Measurements from ENCODE around the gene KRTCAP3. TPM values are rescaled to one million over a fixed set of nuclear protein-coding genes. Genes with fewer than 3 reads are reported as not detected.

The KRTCAP3 gene
- total and polyA plus RNA-seq, 2 of the 4 experiments (the other 2 are of a cell fraction), result 1.5 TPM; not detected in 1

DNA sequence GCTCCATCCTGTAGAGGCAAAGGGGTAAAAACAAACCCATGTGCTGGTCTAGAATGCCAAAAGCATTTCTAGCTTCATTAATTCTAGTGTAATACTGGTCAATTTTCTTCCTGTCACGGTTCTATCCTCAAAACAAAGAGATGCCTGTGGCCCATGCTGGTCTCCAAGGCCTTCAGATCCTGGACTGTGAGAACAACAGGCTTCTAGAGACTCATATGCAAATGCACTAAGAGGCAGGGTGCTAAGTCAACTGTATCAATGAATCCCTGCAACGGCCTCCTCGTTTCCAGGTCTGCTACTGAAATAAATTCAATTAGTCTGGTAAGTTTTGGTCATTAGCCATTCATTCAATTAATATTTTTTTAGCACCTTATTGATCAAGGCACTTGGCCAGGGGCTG, 43.3 kb downstream of the KRTCAP3 start:
- no peak overlapping the region for H4K8ac ChIP-seq (ENCODE audit: low read depth in 2 of 2, low read length in 2 of 2)
- no peak overlapping the region for H3K9ac ChIP-seq (ENCODE audit: low read depth, low read length)
- H3K4me3 ChIP-seq (ENCODE audit: insufficient read depth, low read depth, low read length), result no peak overlapping the region
- TF ChIP-seq NFE2L2 (IDR thresholded peaks at IDR 0.05; ENCODE audit: low read depth, low read length) (no peak), POLR2A (IDR thresholded peaks at IDR 0.05; ENCODE audit: low read depth, low read length) (no peak)
- no peak overlapping the region for H2BK20ac ChIP-seq (ENCODE audit: low read depth, low read length)
- dilution Hi-C loops (cut with HindIII; ENCODE audit: low sequenced_read_pairs, unreplicated experiment), result no loop called here
- in situ Hi-C loops (cut with MboI; ENCODE audit: low sequenced_read_pairs), result no loop called here
- no peak overlapping the region for H3K23ac ChIP-seq (ENCODE audit: low read depth, low read length)
- no peak overlapping the region for H3K56ac ChIP-seq (ENCODE audit: extremely low read depth, insufficient read depth, low read length)
- no peaks in the 10 kb centered on the region for H3K27me3 ChIP-seq (ENCODE audit: control insufficient read depth, insufficient read depth, low read length)
- H3K18ac ChIP-seq (ENCODE audit: low read depth, low read length), result no peak overlapping the region
- H3K4ac ChIP-seq (ENCODE audit: low read depth, low read length), result no peak overlapping the region
- H2BK15ac ChIP-seq (ENCODE audit: low read depth, low read length), result no peak overlapping the region
- no peak overlapping the region for H3K14ac ChIP-seq (replicated peaks; ENCODE audit: low read depth, low read length)
- DNase-seq, result no peak
- 0 out of 2 replicates have a peak, but pooled peaks cover 4% of the 10 kb centered on the region for H3K9me1 ChIP-seq (ENCODE audit: insufficient read depth, low read length)
- H3K4me2 ChIP-seq (ENCODE audit: low read depth, low read length), result no peak overlapping the region
- WGBS, 2 experiments (ENCODE audit: extremely low coverage in 2 of 2, insufficient read length in 1 of 2), result no CpG with 5 or more reads among the region's 3 CpGs
- H4K91ac ChIP-seq (ENCODE audit: insufficient read depth, low read depth, low read length), result no peak overlapping the region
- no peak overlapping the region for H2AK9ac ChIP-seq (replicated peaks; ENCODE audit: low read depth, low read length, poor library complexity)
- H3K4me1 ChIP-seq (ENCODE audit: control insufficient read depth, insufficient read depth, low read length), result no peaks in the 10 kb centered on the region
- H2AK5ac ChIP-seq (ENCODE audit: low read depth, low read length), result no peak overlapping the region
- CTCF ChIA-PET, result no interaction called here
- H2BK5ac ChIP-seq (ENCODE audit: low read depth, low read length, poor library complexity, severe bottlenecking), result no peak overlapping the region
- H3K79me1 ChIP-seq (ENCODE audit: low read depth in 1 of 2, low read length in 2 of 2), result peaks cover 6 to 9% of the 10 kb centered on the region in 2 experiments; a peak in 3 of 4 replicates
- H4K20me1 ChIP-seq (ENCODE audit: insufficient read depth, low read length), result no peaks in the 10 kb centered on the region
- intact Hi-C loops (cut with micrococcal nuclease), result loop anchor here (5.0 kb wide), 1 partner anchor 122 kb away; no protein-coding TSS in a partner anchor
- H2AFZ ChIP-seq (replicated peaks; ENCODE audit: low read length, poor library complexity), result no peak overlapping the region
- no peaks in the 10 kb centered on the region for H3K9me3 ChIP-seq (ENCODE audit: control insufficient read depth, insufficient read depth, low read length)
- peaks cover 17% of the 10 kb centered on the region for H3K36me3 ChIP-seq (ENCODE audit: control insufficient read depth, insufficient read depth, low read length)
- no peak overlapping the region for H3K27ac ChIP-seq (ENCODE audit: insufficient read depth, low read length)
- no TSS peak for BruUV-seq (replicated peaks)
- POLR2A ChIA-PET (ENCODE audit: unreplicated experiment), result no interaction called here
- no peak overlapping the region for H4K5ac ChIP-seq (ENCODE audit: low read depth, low read length)
- no peak overlapping the region for H2BK120ac ChIP-seq (ENCODE audit: low read depth, low read length)
- no peak for ATAC-seq (ENCODE audit: low read depth)

All from IMR-90 (cell line).